GM18520 (cell line): ENCODE data around the gene SCAP.
A peak's percentile ranks its signal among the peaks of the same experiment; 100 is the strongest.

ENCODE experiments used
- ATAC-seq: cut with Tn5 transposase; IDR thresholded peaks from one replicate; pipeline ENCODE4 v1.9.1; 2021; ENCODE audit not compliant: unreplicated experiment

Gene SCAP

GRCh38 chr3:47432673-47433072 lies 43.1 kb downstream of the SCAP start:
- no peak for ATAC-seq

DNA sequence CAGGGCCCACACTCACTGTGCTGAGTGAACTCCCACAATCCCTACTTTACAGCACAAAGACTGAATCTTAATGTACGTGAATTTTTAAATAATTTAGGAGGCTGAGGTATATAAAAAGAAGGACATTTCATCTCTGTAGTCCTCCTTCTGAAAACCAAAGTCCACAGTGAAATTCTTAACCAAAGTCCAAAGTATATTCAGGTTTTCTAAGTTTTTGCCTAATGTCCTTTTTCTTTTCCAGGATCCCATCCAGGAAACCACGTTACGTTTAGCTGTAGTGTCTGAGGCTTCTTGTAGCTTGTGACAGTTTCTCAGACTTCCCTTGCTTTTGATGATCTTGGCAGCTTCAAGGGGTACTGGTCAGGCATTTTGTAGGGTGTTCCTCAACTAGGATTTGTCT lies 44.5 kb downstream of the SCAP start:
- no peak for ATAC-seq

GRCh38 chr3:47430606-47431005 lies 45.1 kb downstream of the SCAP start:
- ATAC-seq: no peak

DNA sequence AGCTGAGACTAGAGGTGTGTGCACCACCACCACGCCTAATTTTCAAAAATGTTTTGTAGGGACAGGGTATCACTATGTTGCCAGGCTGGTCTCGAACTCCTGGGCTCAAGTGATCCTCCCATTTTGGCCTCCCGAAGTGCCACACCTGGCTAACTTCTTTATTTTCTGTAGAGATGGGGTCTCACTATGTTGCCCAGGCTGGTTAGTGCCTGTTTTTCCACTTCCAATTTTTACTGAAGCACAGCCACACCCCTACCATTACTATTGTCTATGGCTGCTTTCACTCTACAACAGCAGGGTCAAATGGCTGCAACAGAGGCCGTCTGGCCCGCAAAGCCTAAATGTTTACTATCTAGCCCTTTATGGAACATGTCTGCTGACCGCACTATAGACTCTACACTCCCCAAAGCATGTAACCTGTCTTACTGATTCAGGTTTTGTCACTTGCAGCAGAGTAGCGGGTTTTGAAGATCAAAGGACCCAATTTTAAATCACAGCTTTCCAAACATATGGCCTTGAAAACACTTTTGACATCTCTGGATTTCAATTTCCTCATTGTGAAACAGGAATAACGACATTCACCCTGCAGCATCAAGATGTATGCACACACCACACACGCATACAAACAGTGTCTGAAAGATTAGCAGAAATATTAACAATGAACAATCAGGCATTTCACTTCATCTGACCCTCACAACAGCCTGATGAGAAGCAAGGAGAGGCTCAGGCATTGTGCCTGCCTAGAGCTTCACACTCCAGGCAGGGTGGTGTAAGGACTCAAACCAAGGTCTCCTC lies 46.1 kb downstream of the SCAP start:
- ATAC-seq: no peak

- no peak for ATAC-seq
These were observed 47.1 kb downstream of the SCAP start for GRCh38 chr3:47428662-47429061.

GRCh38 chr3:47427866-47428265 lies 47.9 kb downstream of the SCAP start:
- no peak for ATAC-seq

DNA sequence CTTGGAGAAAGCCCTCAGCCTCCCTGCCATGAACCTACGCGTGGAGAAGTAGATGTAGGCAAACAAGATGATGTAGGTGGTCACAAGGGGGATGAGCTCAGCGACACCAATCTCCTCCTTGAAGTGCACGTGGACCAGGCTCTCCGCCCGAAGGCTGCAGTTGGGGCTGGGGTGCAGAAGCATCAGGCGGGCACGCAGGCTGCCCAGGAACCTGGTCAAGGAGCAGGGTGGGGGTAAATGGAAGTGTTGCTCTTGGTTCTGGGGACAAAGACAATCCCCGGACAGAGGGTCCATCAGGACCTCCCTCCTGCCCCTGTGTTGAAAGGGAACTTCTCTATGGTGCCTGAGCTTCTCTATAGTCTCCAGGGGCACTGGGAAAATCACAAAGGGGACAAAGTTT lies 49.8 kb downstream of the SCAP start:
- ATAC-seq: no peak

GRCh38 chr3:47425383-47425778 lies 50.4 kb downstream of the SCAP start:
- ATAC-seq: no peak

DNA sequence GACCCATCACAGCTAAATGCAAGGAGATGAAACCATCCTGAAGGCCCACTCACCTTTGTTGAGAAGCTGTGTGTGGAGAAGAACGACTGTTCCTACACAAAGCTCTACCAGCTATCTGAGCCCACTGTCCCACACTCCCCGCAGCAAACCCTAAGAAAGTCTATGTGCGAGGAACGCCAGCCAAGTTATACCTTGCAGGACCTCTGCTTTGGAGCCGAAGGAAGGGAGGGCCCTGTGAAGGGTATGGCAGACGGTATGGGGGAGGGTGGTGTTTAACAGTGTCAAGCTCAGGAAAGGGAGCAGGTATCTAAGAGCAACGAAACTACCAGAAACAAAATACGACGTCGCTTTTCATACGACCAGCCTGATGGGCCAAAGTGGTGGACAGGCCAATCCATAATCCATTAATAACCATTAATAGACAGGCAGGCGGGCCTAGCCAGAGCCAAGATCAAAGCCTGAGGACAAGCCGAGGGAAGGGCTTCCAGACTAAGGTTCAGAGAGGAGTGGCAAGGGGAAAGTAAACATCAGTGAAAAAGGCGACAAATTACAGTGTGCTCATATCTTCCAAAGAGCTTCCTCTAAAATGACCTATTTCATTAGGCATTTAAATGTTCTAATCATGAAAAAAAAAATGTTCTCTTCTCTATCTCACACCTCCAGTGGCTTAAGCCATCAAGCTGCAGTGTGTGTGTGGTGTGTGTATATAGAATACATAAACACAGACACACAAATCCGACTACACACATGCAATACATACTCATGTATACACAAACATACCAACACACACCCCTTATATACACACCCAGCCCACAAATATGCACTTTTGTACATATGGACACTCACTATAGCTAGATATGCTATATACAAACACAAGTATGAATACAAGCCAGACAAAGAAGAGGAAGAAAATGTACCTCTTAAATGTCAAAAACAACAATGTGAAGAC lies 51.0 kb downstream of the SCAP start:
- no peak for ATAC-seq

DNA sequence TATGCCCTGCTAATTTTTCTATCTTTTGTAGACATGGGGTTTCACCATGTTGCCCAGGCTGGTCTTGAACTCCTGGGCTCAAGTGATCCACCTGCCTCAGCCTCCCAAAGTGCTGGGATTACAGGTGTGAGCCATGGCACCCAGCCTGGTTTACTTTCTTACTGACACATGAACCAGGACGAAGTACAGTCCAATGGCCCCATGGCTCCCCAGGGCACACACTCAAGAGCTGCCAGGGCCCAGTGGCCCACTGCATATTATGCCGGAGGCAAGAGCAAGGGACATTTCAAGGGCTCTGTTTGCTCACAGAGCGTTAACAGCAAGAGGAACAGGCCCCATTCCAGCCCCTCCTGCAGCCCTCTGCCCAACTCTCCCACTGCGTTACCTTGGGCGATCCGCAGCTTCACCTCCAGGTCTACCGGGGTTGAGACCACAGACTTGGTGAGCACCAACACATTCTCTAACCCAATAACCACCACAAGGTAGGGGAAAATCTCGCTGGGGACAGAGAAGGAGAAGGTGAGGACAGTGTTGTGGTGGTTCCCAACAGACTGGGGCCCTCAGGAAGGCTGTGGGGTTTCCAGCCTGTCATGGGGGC lies 52.1 kb downstream of the SCAP start:
- ATAC-seq: no peak

DNA sequence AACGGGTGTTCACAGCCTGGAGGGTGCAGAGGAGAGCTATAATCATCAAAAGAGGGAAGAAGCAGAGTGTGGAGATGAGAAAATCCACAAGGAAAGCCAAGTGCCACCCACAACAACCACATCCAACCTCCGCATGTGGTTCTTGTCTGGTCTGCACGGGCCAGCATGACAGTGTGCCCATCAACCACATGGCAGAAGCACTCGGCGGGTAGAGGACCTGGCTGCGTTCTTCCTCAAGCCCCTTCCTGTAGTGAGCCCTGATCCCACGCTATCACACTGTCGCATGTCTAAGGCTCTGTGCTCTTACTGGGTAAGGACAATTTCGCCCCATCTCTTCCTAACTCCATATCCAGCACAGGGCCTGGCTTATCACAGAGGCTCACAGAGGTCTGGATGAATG lies 53.0 kb downstream of the SCAP start:
- ATAC-seq: no peak

GRCh38 chr3:47421741-47422649 lies 53.7 kb downstream of the SCAP start:
- no peak for ATAC-seq

DNA sequence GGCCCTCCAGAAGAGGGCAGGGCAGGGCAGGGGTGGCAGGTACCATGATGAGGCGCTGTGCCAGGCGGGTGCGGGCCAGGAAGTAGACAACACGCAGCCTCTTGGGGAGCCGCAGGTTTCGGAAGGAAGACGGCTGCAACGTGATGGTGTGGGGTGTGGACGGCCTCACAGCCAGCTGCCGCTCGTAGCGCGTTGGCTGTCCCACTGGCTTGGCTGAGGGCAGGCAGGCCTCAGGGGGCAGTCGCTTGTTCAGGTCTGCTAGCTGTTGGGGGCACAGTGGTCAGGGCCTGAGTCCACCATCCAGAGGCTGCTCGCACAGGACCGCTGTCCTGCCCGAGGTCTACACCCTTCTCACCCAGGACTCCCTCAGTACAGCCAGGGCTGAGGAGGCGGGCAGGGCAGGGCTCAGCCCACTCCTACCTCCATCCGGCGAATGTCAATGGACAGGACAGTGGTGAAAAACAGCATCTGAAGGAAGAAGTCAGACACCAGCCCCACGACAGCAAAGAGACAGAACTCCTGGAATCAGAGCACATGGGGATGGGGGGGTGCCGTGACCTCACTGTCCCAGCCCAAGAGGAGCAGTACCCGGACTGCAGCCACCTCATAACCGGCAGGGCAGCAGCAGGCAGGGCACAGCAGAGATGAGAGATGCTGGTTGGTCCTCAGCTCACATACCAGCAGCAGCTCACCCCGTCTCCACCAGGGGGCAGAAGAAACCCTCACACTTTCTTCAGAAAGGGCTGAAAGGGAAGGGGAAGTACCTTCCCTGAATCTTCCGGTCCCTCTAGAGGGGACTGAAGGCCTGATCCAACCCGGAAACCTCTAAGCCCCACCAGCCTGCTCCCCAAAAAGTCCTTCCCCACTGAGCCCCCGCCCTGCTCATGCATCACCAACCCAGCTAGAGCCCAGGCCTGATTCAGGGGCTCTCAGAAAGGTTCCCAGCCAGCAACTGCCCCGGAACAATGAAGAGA lies 54.9 kb downstream of the SCAP start:
- ATAC-seq: peak; percentile 61

GRCh38 chr3:47420044-47420430 lies 55.7 kb downstream of the SCAP start:
- ATAC-seq: no peak

DNA sequence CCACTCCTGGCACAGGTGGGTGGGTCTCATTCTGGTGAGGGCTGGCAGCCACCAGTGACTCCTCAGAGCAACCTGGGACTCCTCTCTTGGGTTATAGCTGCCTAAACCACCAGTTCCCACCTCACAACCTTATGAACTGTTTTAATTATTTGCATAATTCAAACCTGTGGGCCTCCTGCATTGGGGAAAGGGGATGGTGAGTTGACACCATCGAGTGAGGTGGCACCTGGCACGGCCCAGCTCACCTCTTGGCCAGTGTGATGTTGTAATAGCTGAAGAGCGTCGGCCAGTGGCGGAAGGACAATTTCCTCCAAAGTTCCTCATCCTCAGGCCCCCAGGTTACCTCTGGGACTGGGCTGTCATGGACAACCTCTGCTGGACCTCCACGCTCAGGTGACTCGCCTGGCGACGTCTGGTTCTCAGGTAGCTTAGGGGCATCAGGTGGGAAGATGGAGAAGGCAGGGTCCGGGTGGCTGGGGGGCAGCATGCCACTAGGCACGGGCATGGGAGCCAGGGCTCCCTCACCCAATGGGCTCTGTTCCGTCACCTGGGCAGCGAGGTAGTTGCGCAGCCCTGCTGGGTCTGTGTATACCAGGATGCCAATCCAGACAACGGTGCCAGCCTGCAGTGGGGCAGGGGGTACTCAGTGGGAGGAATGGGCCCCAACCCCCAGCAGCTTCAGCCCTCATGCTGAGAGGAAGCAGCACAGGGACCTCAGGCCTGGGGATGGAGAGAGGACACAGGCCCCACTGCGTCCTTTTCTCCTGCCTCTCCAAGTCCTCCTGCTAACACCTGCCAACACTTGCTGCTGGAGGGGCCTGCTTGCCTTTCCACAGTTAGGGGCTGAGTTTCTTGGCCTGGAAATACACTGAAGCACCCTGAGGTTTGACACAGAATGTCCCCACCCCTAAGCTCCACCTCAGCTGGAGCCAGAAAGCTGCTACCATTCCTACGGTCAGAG lies 56.4 kb downstream of the SCAP start:
- ATAC-seq: no peak

GRCh38 chr3:47418167-47419082 lies 57.3 kb downstream of the SCAP start:
- ATAC-seq: no peak

DNA sequence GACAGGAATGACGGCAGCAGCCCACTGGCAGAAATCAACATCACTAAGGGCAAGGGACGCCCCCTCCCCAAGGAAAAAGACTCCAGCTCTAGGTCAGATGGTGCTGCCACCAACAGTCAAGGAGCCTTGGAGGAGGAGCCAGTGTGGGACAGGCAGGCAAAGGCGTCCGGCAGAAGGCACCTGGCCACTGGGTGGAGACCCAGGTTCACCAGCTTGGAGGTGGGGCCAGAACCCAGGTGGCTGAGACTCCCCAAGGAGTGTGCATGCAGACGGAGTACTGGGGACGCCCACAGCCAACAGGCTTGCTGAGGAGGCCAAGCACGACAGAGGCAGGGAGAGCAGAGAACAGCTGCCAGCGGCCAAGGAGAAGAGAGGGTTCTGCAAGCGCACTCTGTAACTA lies 59.7 kb downstream of the SCAP start:
- no peak for ATAC-seq
